ENCODE data around the gene CRX. TPM values are rescaled to one million over a fixed set of nuclear protein-coding genes. Genes with fewer than 3 reads are reported as not detected.

The CRX gene
- total and polyA plus RNA-seq, 2 donors (not counting 1 experiment from before 2014, with no cell fraction given) = not detected

GRCh38 chr19:47796785-47797184, 25.0 kb upstream of the CRX start:
- Histone ChIP-seq H2AFZ (ENCODE audit: low read length) (no peak overlapping the region), H4K20me1 (ENCODE audit: control insufficient read depth, extremely low read depth, insufficient read depth, low read length) (no peaks in the 10 kb centered on the region)

GRCh38 chr19:47797996-47798903, 23.5 kb upstream of the CRX start:
- H3K79me2 ChIP-seq (ENCODE audit: control insufficient read depth, insufficient read depth, low read length) = no peaks in the 10 kb centered on the region
- no peak overlapping the region for H2AFZ ChIP-seq (ENCODE audit: low read length)
- H3K9ac ChIP-seq (ENCODE audit: insufficient read depth, low read length) = no peak overlapping the region
- H4K20me1 ChIP-seq (ENCODE audit: control insufficient read depth, extremely low read depth, insufficient read depth, low read length) = no peaks in the 10 kb centered on the region
- H3K27ac ChIP-seq (ENCODE audit: insufficient read depth, low read length) = no peak overlapping the region
- H3K4me2 ChIP-seq (ENCODE audit: extremely low read depth, insufficient read depth, low read length) = no peak overlapping the region
- no peaks in the 10 kb centered on the region for H3K36me3 ChIP-seq (ENCODE audit: control insufficient read depth, insufficient read depth, low read length)
- DNase-seq (ENCODE audit: low read depth in 2 of 2) = no peak
- no peaks in the 10 kb centered on the region for H3K4me1 ChIP-seq (ENCODE audit: control insufficient read depth, extremely low read depth, insufficient read depth, low read length)
- no peak overlapping the region for H3K4me3 ChIP-seq (replicated peaks in 1 of 4; ENCODE audit: control extremely low read depth in 1 of 4, insufficient read depth in 1 of 4, low read depth in 3 of 4, low read length in 4 of 4)
- no peaks in the 10 kb centered on the region for H3K27me3 ChIP-seq (ENCODE audit: control insufficient read depth, insufficient read depth, low read length)
- no peak for TF ChIP-seq EZH2 (IDR thresholded peaks at IDR 0.05; ENCODE audit: low read length, missing control alignments)
- no peak for TF ChIP-seq CTCF (conservative IDR thresholded peaks at IDR 0.05 in 1 of 2, IDR thresholded peaks at IDR 0.05 in 1 of 2; ENCODE audit: low read depth in 1 of 2, low read length in 2 of 2)
- no peaks in the 10 kb centered on the region for H3K9me3 ChIP-seq (ENCODE audit: control insufficient read depth, insufficient read depth, low read depth, low read length)

More at GRCh38 chr19:47796785-47797184, 25.0 kb upstream of the CRX start:
- no peak overlapping the region for H3K4me2 ChIP-seq (ENCODE audit: extremely low read depth, insufficient read depth, low read length)
- no peaks in the 10 kb centered on the region for H3K4me1 ChIP-seq (ENCODE audit: control insufficient read depth, extremely low read depth, insufficient read depth, low read length)
- no peak overlapping the region for H3K27ac ChIP-seq (ENCODE audit: insufficient read depth, low read length)
- no peak overlapping the region for H3K9ac ChIP-seq (ENCODE audit: insufficient read depth, low read length)
- H3K36me3 ChIP-seq (ENCODE audit: control insufficient read depth, insufficient read depth, low read length) = no peaks in the 10 kb centered on the region
- no peaks in the 10 kb centered on the region for H3K27me3 ChIP-seq (ENCODE audit: control insufficient read depth, insufficient read depth, low read length)
- H3K9me3 ChIP-seq (ENCODE audit: control insufficient read depth, insufficient read depth, low read depth, low read length) = no peaks in the 10 kb centered on the region
- TF ChIP-seq EZH2 (IDR thresholded peaks at IDR 0.05; ENCODE audit: low read length, missing control alignments) = no peak
- no peak for TF ChIP-seq CTCF (conservative IDR thresholded peaks at IDR 0.05 in 1 of 2, IDR thresholded peaks at IDR 0.05 in 1 of 2; ENCODE audit: low read depth in 1 of 2, low read length in 2 of 2)
- no peaks in the 10 kb centered on the region for H3K79me2 ChIP-seq (ENCODE audit: control insufficient read depth, insufficient read depth, low read length)
- H3K4me3 ChIP-seq (replicated peaks in 1 of 4; ENCODE audit: control extremely low read depth in 1 of 4, insufficient read depth in 1 of 4, low read depth in 3 of 4, low read length in 4 of 4) = no peak overlapping the region
- no peak for DNase-seq (ENCODE audit: low read depth in 2 of 2)

GRCh38 chr19:47798904-47799266, 22.9 kb upstream of the CRX start:
- no peak overlapping the region for H3K9ac ChIP-seq (ENCODE audit: insufficient read depth, low read length)
- TF ChIP-seq CTCF (conservative IDR thresholded peaks at IDR 0.05 in 1 of 2, IDR thresholded peaks at IDR 0.05 in 1 of 2; ENCODE audit: low read depth in 1 of 2, low read length in 2 of 2) (no peak), EZH2 (IDR thresholded peaks at IDR 0.05; ENCODE audit: low read length, missing control alignments) (no peak)

More at GRCh38 chr19:47798904-47799266, 22.9 kb upstream of the CRX start:
- DNase-seq (ENCODE audit: low read depth in 2 of 2) = no peak
- H3K9me3 ChIP-seq (ENCODE audit: control insufficient read depth, insufficient read depth, low read depth, low read length) = no peaks in the 10 kb centered on the region
- no peaks in the 10 kb centered on the region for H4K20me1 ChIP-seq (ENCODE audit: control insufficient read depth, extremely low read depth, insufficient read depth, low read length)
- H3K36me3 ChIP-seq (ENCODE audit: control insufficient read depth, insufficient read depth, low read length) = no peaks in the 10 kb centered on the region
- H3K4me3 ChIP-seq (replicated peaks in 1 of 4; ENCODE audit: control extremely low read depth in 1 of 4, insufficient read depth in 1 of 4, low read depth in 3 of 4, low read length in 4 of 4) = no peak overlapping the region
- no peak overlapping the region for H3K4me2 ChIP-seq (ENCODE audit: extremely low read depth, insufficient read depth, low read length)
- no peaks in the 10 kb centered on the region for H3K79me2 ChIP-seq (ENCODE audit: control insufficient read depth, insufficient read depth, low read length)
- H3K27ac ChIP-seq (ENCODE audit: insufficient read depth, low read length) = no peak overlapping the region
- H3K4me1 ChIP-seq (ENCODE audit: control insufficient read depth, extremely low read depth, insufficient read depth, low read length) = no peaks in the 10 kb centered on the region
- H3K27me3 ChIP-seq (ENCODE audit: control insufficient read depth, insufficient read depth, low read length) = no peaks in the 10 kb centered on the region
- no peak overlapping the region for H2AFZ ChIP-seq (ENCODE audit: low read length)
